Mesenchymal stem cell (in vitro differentiated cells and primary cell): ENCODE results near the gene SHROOM1.

Experiments
- DNase-seq: peaks from one replicate; pipeline ENCODE4 v3.0.0-alpha.2; 2013
- H2AFZ ChIP-seq: one replicate; pipeline ENCODE4 v1.6.1; 2013; ENCODE audit warnings: low read depth, mild to moderate bottlenecking, control low read depth, inconsistent platforms, low read length, moderate library complexity
- H2AK5ac ChIP-seq: 2 replicates; pipeline ENCODE4 v1.6.1; 2013; ENCODE audit warnings: low read length, moderate library complexity, mild to moderate bottlenecking, inconsistent platforms; ENCODE audit not compliant: severe bottlenecking
- H2BK120ac ChIP-seq: one replicate; pipeline ENCODE4 v1.6.1; 2013; ENCODE audit warnings: low read depth, mild to moderate bottlenecking, inconsistent platforms, low read length, moderate library complexity
- H2BK12ac ChIP-seq, 2 experiments: one replicate each; pipeline ENCODE4 v1.6.1; 2013; ENCODE audit warnings: inconsistent platforms in 2 of 2, low read length in 2 of 2, mild to moderate bottlenecking in 2 of 2, moderate library complexity in 2 of 2, control low read depth in 1 of 2
- H2BK15ac ChIP-seq: one replicate; pipeline ENCODE4 v1.6.1; 2013; ENCODE audit warnings: mild to moderate bottlenecking, low read depth, inconsistent platforms; ENCODE audit not compliant: poor library complexity, severe bottlenecking
- H2BK5ac ChIP-seq: 2 replicates; pipeline ENCODE4 v1.6.1; 2013; ENCODE audit warnings: low read depth, mild to moderate bottlenecking, low read length, control low read depth, inconsistent platforms; ENCODE audit not compliant: poor library complexity, severe bottlenecking
- H3K14ac ChIP-seq, 2 experiments: one replicate each; pipeline ENCODE4 v1.6.1; 2013; ENCODE audit warnings: inconsistent platforms in 2 of 2, low read length in 2 of 2, control low read depth in 1 of 2, mild to moderate bottlenecking in 1 of 2, moderate library complexity in 1 of 2
- H3K18ac ChIP-seq, 2 experiments: one replicate each; pipeline ENCODE4 v1.6.1; 2013; ENCODE audit warnings: inconsistent platforms in 2 of 2, low read length in 2 of 2, control low read depth in 1 of 2, low read depth in 1 of 2, mild to moderate bottlenecking in 1 of 2
- H3K23ac ChIP-seq, 2 experiments: one replicate each; pipeline ENCODE4 v1.6.1; 2013; ENCODE audit warnings: inconsistent platforms in 2 of 2, low read length in 2 of 2, mild to moderate bottlenecking in 2 of 2, moderate library complexity in 2 of 2, control low read depth in 1 of 2
- H3K27ac ChIP-seq: 2 replicates; pipeline ENCODE4 v1.5.1; 2013; ENCODE audit warnings: mild to moderate bottlenecking, moderate library complexity, low read length, control low read depth, inconsistent platforms; ENCODE audit not compliant: poor library complexity, severe bottlenecking
- H3K27me3 ChIP-seq, 2 experiments: 2 replicates each; pipeline versions ENCODE4 v1.6.1 to v1.7.0; 2013; ENCODE audit warnings: low read length in 2 of 2, mild to moderate bottlenecking in 2 of 2, moderate library complexity in 2 of 2, control low read depth in 1 of 2, inconsistent platforms in 1 of 2; ENCODE audit not compliant: control insufficient read depth in 1 of 2, insufficient read depth in 1 of 2
- H3K36me3 ChIP-seq, 2 experiments: 2 replicates each; pipeline versions ENCODE4 v1.6.1 to v1.7.0; 2013; ENCODE audit warnings: low read length in 2 of 2, control low read depth in 1 of 2, inconsistent platforms in 1 of 2, low read depth in 1 of 2, mild to moderate bottlenecking in 1 of 2; ENCODE audit not compliant: insufficient read depth in 2 of 2, control insufficient read depth in 1 of 2
- H3K4ac ChIP-seq, 2 experiments: one replicate each; pipeline ENCODE4 v1.6.1; 2013; ENCODE audit warnings: inconsistent platforms in 2 of 2, low read length in 2 of 2, mild to moderate bottlenecking in 2 of 2, moderate library complexity in 2 of 2, control low read depth in 1 of 2, low read depth in 1 of 2
- H3K4me1 ChIP-seq: 2 replicates; pipeline ENCODE4 v1.6.1; 2013; ENCODE audit warnings: low read depth, low read length, control low read depth; ENCODE audit not compliant: control insufficient read depth, insufficient read depth
- H3K4me2 ChIP-seq: 2 replicates; pipeline ENCODE4 v1.6.1; 2013; ENCODE audit warnings: low read length, mild to moderate bottlenecking, inconsistent platforms; ENCODE audit not compliant: poor library complexity, severe bottlenecking
- H3K4me3 ChIP-seq, 2 experiments: 2 replicates each; pipeline versions ENCODE4 v1.5.1 to v1.7.0; 2013; ENCODE audit warnings: low read length in 2 of 2, mild to moderate bottlenecking in 2 of 2, control low read depth in 1 of 2, low read depth in 1 of 2; ENCODE audit not compliant: insufficient read depth in 1 of 2
- H3K79me1 ChIP-seq: replicated peaks from 2 replicates; pipeline ENCODE4 v1.6.1; 2013; ENCODE audit warnings: mild to moderate bottlenecking, control low read depth, low read length, inconsistent platforms; ENCODE audit not compliant: poor library complexity, severe bottlenecking
- H3K9ac ChIP-seq: 2 replicates; pipeline ENCODE4 v1.7.0; 2013; ENCODE audit warnings: mild to moderate bottlenecking, low read length, moderate library complexity
- H3K9me3 ChIP-seq: 2 replicates; pipeline ENCODE4 v1.7.0; 2013; ENCODE audit warnings: mild to moderate bottlenecking, low read length; ENCODE audit not compliant: control insufficient read depth
- H4K8ac ChIP-seq: one replicate; pipeline ENCODE4 v1.6.1; 2013; ENCODE audit warnings: inconsistent platforms, mild to moderate bottlenecking, low read length, moderate library complexity
- H4K91ac ChIP-seq: one replicate; pipeline ENCODE4 v1.6.1; 2013; ENCODE audit warnings: mild to moderate bottlenecking, low read length, inconsistent platforms
- WGBS: methylation state at CpG from one replicate; pipeline ENCODE4 v1.1.7; 2013; ENCODE audit warnings: mixed read lengths; 5-methylcytosine and 5-hydroxymethylcytosine counted together

The SHROOM1 gene

DNA sequence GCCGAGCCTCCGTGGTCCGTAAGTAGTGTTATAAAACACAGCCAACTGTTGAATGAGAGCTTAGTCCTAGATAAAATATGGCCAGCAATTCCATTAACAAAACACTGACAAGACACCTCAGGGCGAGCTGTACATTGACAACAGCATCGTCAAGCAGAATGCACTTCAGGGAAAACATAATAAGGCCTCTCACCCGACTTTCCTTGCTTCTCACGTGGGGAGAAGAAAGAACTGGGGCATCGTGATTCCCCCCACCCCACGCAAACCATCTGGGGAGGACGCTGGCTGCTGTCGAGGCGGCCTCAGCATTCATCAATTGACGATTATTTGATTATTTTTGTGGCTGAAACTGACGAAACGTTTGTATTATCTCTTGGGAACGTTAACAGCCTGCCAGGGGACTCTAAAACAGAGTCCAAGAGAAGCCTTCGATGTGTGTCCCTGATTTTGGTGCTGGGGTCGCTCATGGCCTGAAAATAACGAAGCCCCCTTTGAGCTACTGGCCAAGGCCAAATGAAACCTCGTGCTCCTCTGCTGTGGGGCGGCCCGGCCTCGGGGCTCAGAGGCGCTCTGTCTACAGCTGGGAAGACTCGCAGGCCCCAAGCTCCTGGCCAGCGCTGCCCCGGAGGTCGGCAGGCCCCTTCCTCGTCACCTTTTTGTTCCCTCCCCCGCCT is 35.4 kb upstream of the SHROOM1 start:
- peak overlapping the region; percentile 87 for H2AFZ ChIP-seq
- peak overlapping the region; percentile 40 for H2BK120ac ChIP-seq
- no peak overlapping the region for H2BK12ac ChIP-seq
- H3K9me3 ChIP-seq, result no peaks in the 10 kb centered on the region
- H2BK5ac ChIP-seq, result no peak overlapping the region
- peak overlapping the region; percentile 60 for H3K27ac ChIP-seq
- H3K14ac ChIP-seq, result peak overlapping the region in 1 of 2 experiments; percentile 64
- H2BK15ac ChIP-seq, result no peak overlapping the region
- peak overlapping the region; percentile 81 to 86 for H3K18ac ChIP-seq
- no peak overlapping the region for H2AK5ac ChIP-seq
- peaks cover 12 to 29% of the 10 kb centered on the region in 2 experiments for H3K36me3 ChIP-seq
- no peaks in the 10 kb centered on the region for H3K27me3 ChIP-seq
- H4K91ac ChIP-seq, result peak overlapping the region; percentile 5
- WGBS, result 49% methylated on average over 30 of the region's 30 CpGs
- H3K4me2 ChIP-seq, result peak overlapping the region; percentile 77
- peak overlapping the region; percentile 85 to 97 for H3K4me3 ChIP-seq
- H3K4me1 ChIP-seq, result peaks cover 6% of the 10 kb centered on the region
- peaks cover 4% of the 10 kb centered on the region for H3K79me1 ChIP-seq
- peak overlapping the region; percentile 98 for H3K9ac ChIP-seq
- H3K23ac ChIP-seq, result no peak overlapping the region
- peak overlapping the region; percentile 86 for H4K8ac ChIP-seq
- H3K4ac ChIP-seq, result peak overlapping the region; percentile 48 to 75
- no peak for DNase-seq

DNA sequence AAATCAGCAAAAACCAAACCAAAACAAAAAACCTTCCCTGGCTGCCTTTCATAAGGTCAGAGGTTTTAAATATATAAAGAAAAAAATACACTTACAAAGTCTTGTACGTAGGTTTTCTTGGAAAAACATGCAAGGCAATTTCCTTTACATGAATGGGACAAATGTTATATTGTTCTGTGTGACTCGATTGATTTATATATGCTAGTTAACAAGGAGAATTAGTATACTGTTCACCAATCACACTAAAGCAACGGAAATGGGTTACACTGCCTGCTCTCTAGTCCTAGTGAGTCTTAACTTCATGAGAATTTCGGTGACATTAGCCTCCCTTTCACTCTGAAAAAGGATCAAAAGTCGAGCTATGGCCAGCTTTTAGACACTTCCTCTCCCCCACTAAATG is 30.3 kb upstream of the SHROOM1 start:
- Histone ChIP-seq H2BK120ac (no peak overlapping the region), H4K8ac (no peak overlapping the region), H2BK12ac (no peak overlapping the region), H4K91ac (no peak overlapping the region), H3K36me3 (no peaks in the 10 kb centered on the region), H3K18ac (no peak overlapping the region), H3K79me1 (no peaks in the 10 kb centered on the region), H3K9ac (no peak overlapping the region), H2AFZ (no peak overlapping the region), H2BK15ac (no peak overlapping the region), H3K4me2 (no peak overlapping the region), H2AK5ac (no peak overlapping the region), H3K4me1 (peaks cover under 1% of the 10 kb centered on the region), H3K4ac (no peak overlapping the region), H2BK5ac (no peak overlapping the region), H3K9me3 (no peaks in the 10 kb centered on the region), H3K23ac (no peak overlapping the region), H3K27ac (no peak overlapping the region), H3K14ac (no peak overlapping the region), H3K27me3 (no peaks in the 10 kb centered on the region), H3K4me3 (no peak overlapping the region)
- 62% methylated on average over 3 of the region's 5 CpGs for WGBS
- DNase-seq, result no peak

DNA sequence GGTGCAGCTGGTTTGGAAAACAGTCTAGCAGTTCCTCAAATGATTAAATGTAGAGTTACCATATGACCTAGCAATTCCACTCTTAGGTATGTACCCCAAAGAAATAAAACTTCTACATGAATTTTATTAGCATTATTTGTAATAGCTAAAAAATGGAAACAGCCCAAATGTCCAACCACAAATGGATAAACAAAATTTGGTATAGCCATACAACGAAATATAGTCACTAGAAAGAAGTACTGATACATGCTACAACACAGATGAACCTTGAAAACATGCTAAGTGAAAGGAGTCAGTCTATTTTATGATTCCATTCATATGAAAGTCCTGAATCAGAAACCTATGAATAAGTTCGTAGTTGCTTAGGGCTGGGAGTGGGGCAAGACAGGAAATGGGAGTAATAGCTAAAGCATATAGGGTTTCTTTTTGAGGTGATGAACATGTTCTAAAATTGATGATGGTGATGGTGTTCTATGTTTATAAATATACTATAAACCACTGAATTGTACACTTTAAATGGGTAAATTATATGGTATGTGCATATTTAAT is 29.5 kb upstream of the SHROOM1 start:
- Histone ChIP-seq H3K79me1 (no peaks in the 10 kb centered on the region), H4K91ac (no peak overlapping the region), H2BK5ac (no peak overlapping the region), H3K18ac (no peak overlapping the region), H3K27me3 (no peaks in the 10 kb centered on the region), H2AK5ac (no peak overlapping the region), H3K36me3 (no peaks in the 10 kb centered on the region), H3K23ac (no peak overlapping the region), H2BK12ac (no peak overlapping the region), H2BK120ac (no peak overlapping the region), H3K9ac (no peak overlapping the region), H3K14ac (no peak overlapping the region), H3K4me1 (no peaks in the 10 kb centered on the region), H4K8ac (no peak overlapping the region), H3K4ac (no peak overlapping the region), H3K4me3 (no peak overlapping the region), H2AFZ (no peak overlapping the region), H3K9me3 (no peaks in the 10 kb centered on the region), H2BK15ac (no peak overlapping the region), H3K4me2 (no peak overlapping the region), H3K27ac (no peak overlapping the region)
- WGBS, result 74% methylated on average over 2 of the region's 2 CpGs
- DNase-seq, result no peak

DNA sequence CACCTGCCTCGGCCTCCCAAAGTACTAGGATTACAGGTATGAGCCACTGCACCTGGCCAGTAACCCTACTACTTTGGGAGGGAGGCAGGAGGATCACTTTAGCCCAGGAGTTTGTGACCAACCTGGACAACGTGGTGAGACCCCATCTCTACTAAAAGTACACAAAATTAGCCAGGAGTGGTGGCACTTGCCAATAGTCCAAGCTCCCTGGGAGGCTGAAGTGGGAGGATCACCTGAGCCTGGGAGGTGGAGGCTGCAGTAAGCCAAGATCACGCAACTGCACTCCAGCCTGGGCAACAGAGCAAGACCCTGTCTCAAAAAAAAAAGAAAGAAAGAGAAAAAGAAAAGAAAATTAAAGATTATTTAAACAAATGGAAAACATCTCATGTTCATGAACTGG is 25.6 kb upstream of the SHROOM1 start:
- H3K9ac ChIP-seq, result no peak overlapping the region
- H3K27ac ChIP-seq, result no peak overlapping the region
- H3K79me1 ChIP-seq, result no peaks in the 10 kb centered on the region
- no peak overlapping the region for H2BK15ac ChIP-seq
- H3K23ac ChIP-seq, result no peak overlapping the region
- H3K4me1 ChIP-seq, result no peaks in the 10 kb centered on the region
- no peak overlapping the region for H2BK5ac ChIP-seq
- no peak overlapping the region for H3K4me2 ChIP-seq
- no peaks in the 10 kb centered on the region for H3K27me3 ChIP-seq
- no peak overlapping the region for H3K18ac ChIP-seq
- no peak overlapping the region for H3K14ac ChIP-seq
- H4K8ac ChIP-seq, result no peak overlapping the region
- WGBS, result 100% methylated on average over 2 of the region's 3 CpGs
- no peaks in the 10 kb centered on the region for H3K36me3 ChIP-seq
- no peak overlapping the region for H4K91ac ChIP-seq
- H2AFZ ChIP-seq, result no peak overlapping the region
- H3K9me3 ChIP-seq, result no peaks in the 10 kb centered on the region
- H2BK12ac ChIP-seq, result no peak overlapping the region
- no peak for DNase-seq
- no peak overlapping the region for H3K4ac ChIP-seq
- no peak overlapping the region for H3K4me3 ChIP-seq
- no peak overlapping the region for H2AK5ac ChIP-seq
- H2BK120ac ChIP-seq, result no peak overlapping the region
